Smooth muscle cell (in vitro differentiated cells): ENCODE results near the gene TTPAL. TPM values are rescaled to one million over a fixed set of nuclear protein-coding genes. Genes with fewer than 3 reads are reported as not detected.

Experiments
- DNase-seq: peaks from one replicate; lab custom pipeline; 2025; ENCODE audit not compliant: unreplicated experiment; lab: John Stamatoyannopoulos, UW
- H2AFZ ChIP-seq: fragments of 200-600 bp; sonication (generic); 2 replicates; pipeline ENCODE4 v1.6.0; 2016; ENCODE audit warnings: antibody characterized with exemption, low read depth, mild to moderate bottlenecking
- H3F3A ChIP-seq: fragments of 200-600 bp; sonication (generic); 2 replicates; pipeline ENCODE4 v1.6.0; 2017; ENCODE audit warnings: antibody characterized with exemption, low read depth
- H3K27ac ChIP-seq: fragments of 200-600 bp; sonication (generic); 2 replicates; pipeline ENCODE4 v1.5.1; 2016; ENCODE audit warnings: low read depth, mild to moderate bottlenecking
- H3K27me3 ChIP-seq: fragments of 200-600 bp; sonication (generic); 2 replicates; pipeline ENCODE4 v1.6.1; 2016; ENCODE audit warnings: low read depth, mild to moderate bottlenecking
- H3K36me3 ChIP-seq: fragments of 200-600 bp; sonication (generic); 2 replicates; pipeline ENCODE4 v1.5.1; 2016; ENCODE audit warnings: low read depth
- H3K4me1 ChIP-seq: fragments of 200-600 bp; sonication (generic); 2 replicates; pipeline ENCODE4 v1.5.1; 2016; ENCODE audit warnings: low read depth
- H3K4me2 ChIP-seq: fragments of 200-600 bp; sonication (generic); 2 replicates; pipeline ENCODE4 v1.6.0; 2016; ENCODE audit warnings: mild to moderate bottlenecking
- H3K4me3 ChIP-seq: fragments of 200-600 bp; sonication (generic); 2 replicates; pipeline ENCODE4 v1.5.1; 2016; ENCODE audit warnings: mild to moderate bottlenecking
- H3K79me2 ChIP-seq: fragments of 200-600 bp; sonication (generic); 2 replicates; pipeline ENCODE4 v1.6.0; 2016; ENCODE audit warnings: low read depth, mild to moderate bottlenecking
- H3K9ac ChIP-seq: fragments of 200-600 bp; sonication (generic); 2 replicates; pipeline ENCODE4 v1.6.0; 2016; ENCODE audit warnings: low read depth
- H3K9me3 ChIP-seq: fragments of 200-600 bp; sonication (generic); replicated peaks from 2 replicates; pipeline ENCODE4 v1.5.1; 2016; ENCODE audit warnings: low read depth
- H4K20me1 ChIP-seq: fragments of 200-600 bp; sonication (generic); 2 replicates; pipeline ENCODE4 v1.6.0; 2016; ENCODE audit warnings: low read depth
- WGBS: methylation state at CpG from one replicate; pipeline ENCODE4 v1.1.7; 2016; ENCODE audit warnings: low lambda C conversion rate; 5-methylcytosine and 5-hydroxymethylcytosine counted together
- polyA plus RNA-seq: library from polyadenylated mRNA; unstranded; fragments of >200 nt; fragmentation: Nextera tagmentation; extraction: Ambion mirVana; gene quantifications from 2 replicates; pipeline ENCODE4 v1.2.1, GENCODE V29; 2016
- total RNA-seq: library from RNA; depleted of rRNA; stranded (reverse); fragments of >200 nt; gene quantifications from 2 replicates; pipeline ENCODE4 v1.2.3, GENCODE V29; 2014
- TF ChIP-seq, protein P1 (sequence below): fragments of 200-600 bp; sonication (generic); IDR thresholded peaks from 2 replicates; pipeline ENCODE4 v1.5.1; 2017; ENCODE audit warnings: borderline replicate concordance, mild to moderate bottlenecking, antibody characterized with exemption; ENCODE audit not compliant: insufficient read depth, poor library complexity, severe bottlenecking

Gene TTPAL
- total and polyA plus RNA-seq, 2 experiments from 2014 or later = 5.6 to 5.8 TPM

DNA sequence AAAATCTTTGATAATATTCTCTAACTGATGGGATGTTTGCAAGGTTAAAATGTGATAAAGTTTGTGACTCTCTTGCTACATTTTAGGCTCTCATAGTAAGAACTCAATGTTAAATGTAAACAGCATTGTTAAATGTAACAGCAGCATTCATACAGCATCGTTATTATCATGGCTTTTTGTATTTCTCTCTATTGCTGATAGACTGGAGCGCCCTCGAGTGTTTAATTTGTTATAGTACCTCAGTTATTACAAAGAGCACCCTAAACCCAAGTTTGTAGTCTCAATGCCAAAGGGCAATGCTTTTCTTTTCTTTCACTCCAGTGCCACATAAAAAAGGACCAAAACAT is 14.9 kb upstream of the TTPAL start:
- Histone ChIP-seq H3K79me2 (no peaks in the 10 kb centered on the region), H3K27ac (no peak overlapping the region), H3F3A (no peaks in the 10 kb centered on the region), H3K4me2 (no peak overlapping the region), H2AFZ (no peak overlapping the region), H3K36me3 (no peaks in the 10 kb centered on the region), H3K4me1 (no peaks in the 10 kb centered on the region), H3K9me3 (no peaks in the 10 kb centered on the region), H3K4me3 (no peak overlapping the region), H4K20me1 (no peaks in the 10 kb centered on the region), H3K9ac (no peak overlapping the region), H3K27me3 (no peaks in the 10 kb centered on the region)
- TF ChIP-seq, protein P1, sequence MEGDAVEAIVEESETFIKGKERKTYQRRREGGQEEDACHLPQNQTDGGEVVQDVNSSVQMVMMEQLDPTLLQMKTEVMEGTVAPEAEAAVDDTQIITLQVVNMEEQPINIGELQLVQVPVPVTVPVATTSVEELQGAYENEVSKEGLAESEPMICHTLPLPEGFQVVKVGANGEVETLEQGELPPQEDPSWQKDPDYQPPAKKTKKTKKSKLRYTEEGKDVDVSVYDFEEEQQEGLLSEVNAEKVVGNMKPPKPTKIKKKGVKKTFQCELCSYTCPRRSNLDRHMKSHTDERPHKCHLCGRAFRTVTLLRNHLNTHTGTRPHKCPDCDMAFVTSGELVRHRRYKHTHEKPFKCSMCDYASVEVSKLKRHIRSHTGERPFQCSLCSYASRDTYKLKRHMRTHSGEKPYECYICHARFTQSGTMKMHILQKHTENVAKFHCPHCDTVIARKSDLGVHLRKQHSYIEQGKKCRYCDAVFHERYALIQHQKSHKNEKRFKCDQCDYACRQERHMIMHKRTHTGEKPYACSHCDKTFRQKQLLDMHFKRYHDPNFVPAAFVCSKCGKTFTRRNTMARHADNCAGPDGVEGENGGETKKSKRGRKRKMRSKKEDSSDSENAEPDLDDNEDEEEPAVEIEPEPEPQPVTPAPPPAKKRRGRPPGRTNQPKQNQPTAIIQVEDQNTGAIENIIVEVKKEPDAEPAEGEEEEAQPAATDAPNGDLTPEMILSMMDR = peak; percentile 26
- WGBS = 20% methylated on average over 3 of the region's 3 CpGs
- DNase-seq = no peak

DNA sequence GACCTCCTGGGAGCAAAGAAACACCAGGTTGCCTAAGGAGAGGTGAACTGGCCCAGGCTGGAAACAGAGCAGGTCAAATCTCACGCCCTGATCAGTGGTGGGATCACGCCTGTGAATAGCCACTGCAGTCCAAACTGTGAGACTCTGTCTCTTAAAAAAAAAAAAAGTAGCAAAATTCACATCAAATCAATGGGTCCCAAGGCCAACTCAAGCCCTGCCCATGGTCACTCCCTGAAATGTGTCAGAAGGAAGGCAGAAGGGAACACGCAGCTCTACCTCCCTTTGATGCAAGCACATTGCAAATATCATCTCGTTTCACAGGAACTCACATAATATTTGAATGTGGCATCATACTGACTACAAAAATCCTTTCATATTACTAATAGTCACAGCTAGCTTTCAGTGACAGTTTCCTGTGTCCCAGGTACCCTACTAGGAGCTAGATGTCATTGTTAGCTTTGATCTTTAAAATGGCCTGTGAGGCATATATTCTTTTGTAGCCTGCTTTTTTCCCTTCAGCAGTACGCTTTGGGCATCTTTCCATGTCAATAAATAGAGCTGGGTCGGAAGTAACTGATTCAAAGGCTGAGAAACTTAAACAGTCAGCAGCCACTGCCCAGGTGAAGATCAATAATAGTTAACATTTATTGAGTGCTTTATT is 14.4 kb upstream of the TTPAL start:
- H2AFZ ChIP-seq = no peak overlapping the region
- TF ChIP-seq, protein P1 = no peak
- H3K9ac ChIP-seq = no peak overlapping the region
- WGBS = 87% methylated on average over 6 of the region's 6 CpGs
- no peaks in the 10 kb centered on the region for H3K4me1 ChIP-seq
- no peaks in the 10 kb centered on the region for H3K36me3 ChIP-seq
- H3K4me3 ChIP-seq = no peak overlapping the region
- H4K20me1 ChIP-seq = no peaks in the 10 kb centered on the region
- H3K4me2 ChIP-seq = no peak overlapping the region
- no peaks in the 10 kb centered on the region for H3K27me3 ChIP-seq
- DNase-seq = no peak
- H3F3A ChIP-seq = no peaks in the 10 kb centered on the region
- H3K27ac ChIP-seq = no peak overlapping the region
- H3K9me3 ChIP-seq = no peaks in the 10 kb centered on the region
- no peaks in the 10 kb centered on the region for H3K79me2 ChIP-seq

DNA sequence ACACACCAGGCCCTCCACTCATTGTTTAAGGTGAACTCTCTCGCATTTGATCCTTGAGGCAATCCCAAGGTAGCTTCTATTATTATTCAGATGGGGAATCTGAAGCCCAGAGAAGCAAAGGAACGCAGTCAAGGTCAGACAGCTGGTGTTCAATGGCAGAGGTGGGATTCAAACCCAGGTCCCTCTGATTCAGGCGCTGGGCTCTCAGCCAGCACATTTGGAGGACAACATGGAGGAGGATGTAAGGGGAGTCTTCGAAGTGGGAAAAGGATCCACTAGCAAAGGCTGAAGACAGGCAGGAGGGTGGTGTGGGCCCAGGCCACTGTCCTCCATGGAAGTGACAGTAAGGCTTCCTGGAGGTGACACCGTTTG is 13.9 kb upstream of the TTPAL start:
- Histone ChIP-seq H3K9me3 (no peaks in the 10 kb centered on the region), H3K79me2 (no peaks in the 10 kb centered on the region), H4K20me1 (no peaks in the 10 kb centered on the region), H3K27me3 (no peaks in the 10 kb centered on the region), H3K4me1 (no peaks in the 10 kb centered on the region), H3K4me2 (no peak overlapping the region), H3K27ac (no peak overlapping the region), H2AFZ (no peak overlapping the region), H3K36me3 (no peaks in the 10 kb centered on the region), H3F3A (no peaks in the 10 kb centered on the region), H3K9ac (no peak overlapping the region), H3K4me3 (no peak overlapping the region)
- no peak for DNase-seq
- 79% methylated on average over 5 of the region's 5 CpGs for WGBS
- TF ChIP-seq, protein P1 = no peak

DNA sequence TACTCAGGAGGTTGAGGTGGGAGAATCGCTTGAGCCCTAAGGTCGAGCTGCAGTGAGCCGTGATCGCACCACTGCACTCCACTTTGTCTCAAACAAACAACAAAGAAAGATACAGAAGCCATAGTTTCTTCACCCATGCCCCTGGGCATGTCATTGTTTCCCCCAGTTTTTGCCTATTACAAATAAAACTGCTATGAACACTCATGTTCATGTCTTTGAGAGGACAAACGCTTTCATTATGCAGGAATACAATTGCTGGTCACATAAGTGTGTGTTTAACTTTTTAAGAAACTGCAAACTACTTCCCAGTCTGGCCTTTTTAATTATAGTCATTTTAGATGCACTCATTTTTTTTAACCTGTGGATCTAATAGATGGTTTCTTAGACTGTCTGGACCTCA is 12.2 kb upstream of the TTPAL start:
- Histone ChIP-seq H2AFZ (no peak overlapping the region), H3K4me1 (no peaks in the 10 kb centered on the region), H3K79me2 (no peaks in the 10 kb centered on the region), H3F3A (no peaks in the 10 kb centered on the region), H3K9ac (no peak overlapping the region), H4K20me1 (no peaks in the 10 kb centered on the region), H3K9me3 (no peaks in the 10 kb centered on the region), H3K27ac (no peak overlapping the region), H3K4me2 (no peak overlapping the region), H3K36me3 (no peaks in the 10 kb centered on the region), H3K4me3 (no peak overlapping the region), H3K27me3 (no peaks in the 10 kb centered on the region)
- DNase-seq = no peak
- TF ChIP-seq, protein P1 = no peak
- WGBS = 82% methylated on average over 5 of the region's 5 CpGs
